CD8-positive, alpha-beta memory T cell (primary cell): ENCODE measurements around the gene CHRNB1. TPM values are rescaled to one million over a fixed set of nuclear protein-coding genes. Genes with fewer than 3 reads are reported as not detected.
A peak's percentile ranks its signal among the peaks of the same experiment; 100 is the strongest.

Experiments used
- CTCF ChIA-PET: fragments of 350-600 bp; sonication (Branson Sonifier 250); formaldehyde crosslinking; loops from one replicate; lab custom pipeline; 2021; ENCODE audit warnings: antibody characterized with exemption; lab: Charles Lee
- POLR2A ChIA-PET: fragments of 350-600 bp; sonication (Branson Sonifier 250); formaldehyde crosslinking; loops from one replicate; lab custom pipeline; 2021; ENCODE audit warnings: antibody characterized with exemption; lab: Charles Lee
- DNase-seq, 5 donors: peaks; one replicate each; pipeline versions ENCODE4 v3.0.0 to v3.0.0-alpha.2; 2020 to 2022; ENCODE audit warnings: mixed read lengths in 1 of 5
- H3K27ac ChIP-seq: one replicate; pipeline ENCODE4 v1.7.0; 2013; ENCODE audit warnings: low read depth, mild to moderate bottlenecking, low read length, moderate library complexity
- H3K27me3 ChIP-seq: 2 replicates; pipeline ENCODE4 v1.7.0; 2013; ENCODE audit warnings: low read length, mild to moderate bottlenecking; ENCODE audit not compliant: insufficient read depth, poor library complexity, severe bottlenecking
- H3K36me3 ChIP-seq: 2 replicates; pipeline ENCODE4 v1.7.0; 2013; ENCODE audit warnings: mild to moderate bottlenecking, low read length, moderate library complexity; ENCODE audit not compliant: insufficient read depth
- H3K4me1 ChIP-seq: 2 replicates; pipeline ENCODE4 v1.7.0; 2013; ENCODE audit warnings: mild to moderate bottlenecking, low read length, moderate library complexity; ENCODE audit not compliant: insufficient read depth
- H3K4me3 ChIP-seq: 2 replicates; pipeline ENCODE4 v1.7.0; 2013; ENCODE audit warnings: mild to moderate bottlenecking, low read length
- H3K9me3 ChIP-seq: 2 replicates; pipeline ENCODE4 v1.7.0; 2013; ENCODE audit warnings: mild to moderate bottlenecking, low read length
- H3K27ac Mint-ChIP-seq, 8 donors: one replicate each; pipeline ENCODE4 v1.8.0; 2020 to 2021; ENCODE audit warnings: mixed read lengths in 8 of 8, mild to moderate bottlenecking in 6 of 8, inconsistent platforms in 3 of 8, moderate library complexity in 3 of 8
- H3K27me3 Mint-ChIP-seq, 2 donors: one replicate each; pipeline ENCODE4 v1.8.0; 2020 to 2021; ENCODE audit warnings: mixed read lengths in 2 of 2, mild to moderate bottlenecking in 1 of 2, moderate library complexity in 1 of 2
- H3K36me3 Mint-ChIP-seq, 3 donors: one replicate each; pipeline ENCODE4 v1.8.0; 2020 to 2021; ENCODE audit warnings: mixed read lengths in 3 of 3, inconsistent platforms in 1 of 3, mild to moderate bottlenecking in 1 of 3
- H3K4me1 Mint-ChIP-seq, 3 donors: one replicate each; pipeline ENCODE4 v1.8.0; 2020 to 2021; ENCODE audit warnings: mixed read lengths in 3 of 3, inconsistent platforms in 1 of 3, mild to moderate bottlenecking in 1 of 3
- H3K4me3 Mint-ChIP-seq, 7 donors: one replicate each; pipeline ENCODE4 v1.8.0; 2020 to 2021; ENCODE audit warnings: mixed read lengths in 7 of 7, mild to moderate bottlenecking in 6 of 7, moderate library complexity in 4 of 7, inconsistent platforms in 2 of 7
- H3K9me3 Mint-ChIP-seq, 5 donors: one replicate each; pipeline ENCODE4 v1.8.0; 2020 to 2022; ENCODE audit warnings: mixed read lengths in 5 of 5, mild to moderate bottlenecking in 3 of 5, moderate library complexity in 2 of 5, inconsistent platforms in 1 of 5
- polyA plus RNA-seq: library from polyadenylated mRNA; unstranded; fragments of 300-500 nt; fragmentation: Illumina TruSeq; gene quantifications from one replicate; pipeline ENCODE4 v1.2.3, GENCODE V29; 2021
- total RNA-seq, 2 experiments: library from RNA; stranded (reverse); gene quantifications; one replicate each; pipeline ENCODE4 v1.2.3, GENCODE V29; 2021

The CHRNB1 gene
- total and polyA plus RNA-seq, 3 experiments from 2014 or later: 6.0 to 24.7 (median 6.3) TPM

- ChIA-PET POLR2A (no interaction called here), CTCF (interaction anchor here (2.1 kb wide), 1 partner anchor 11 kb away, joined by 10 read pairs; no protein-coding TSS in a partner anchor)
- no peaks in the 10 kb centered on the region for H3K4me1 Mint-ChIP-seq
Measured at GRCh38 chr17:7426203-7426863, 18.5 kb upstream of the CHRNB1 start.

GRCh38 chr17:7426896-7427489, 17.9 kb upstream of the CHRNB1 start:
- ChIA-PET CTCF (interaction anchor here (1.0 to 2.1 kb wide), 2 partner anchors 10 to 71 kb away, joined by 3 to 10 read pairs; no protein-coding TSS in a partner anchor), POLR2A (no interaction called here)
- Histone ChIP-seq H3K27ac (no peak overlapping the region), H3K36me3 (no peaks in the 10 kb centered on the region), H3K9me3 (no peaks in the 10 kb centered on the region), H3K4me3 (no peak overlapping the region), H3K4me1 (no peaks in the 10 kb centered on the region), H3K27me3 (no peaks in the 10 kb centered on the region)
- Mint-ChIP-seq H3K4me1 (no peaks in the 10 kb centered on the region), H3K27ac (no peak overlapping the region), H3K9me3 (no peaks in the 10 kb centered on the region), H3K36me3 (no peaks in the 10 kb centered on the region), H3K27me3 (peaks cover 0 to 3% of the 10 kb centered on the region in 2 donors), H3K4me3 (no peak overlapping the region)
- no peak for DNase-seq

More at GRCh38 chr17:7426203-7426863, 18.5 kb upstream of the CHRNB1 start:
- no peak for DNase-seq
- Mint-ChIP-seq H3K27me3 (peaks cover 0 to 3% of the 10 kb centered on the region in 2 donors), H3K9me3 (no peaks in the 10 kb centered on the region), H3K27ac (peak overlapping the region in 1 of 8 donors; percentile 5), H3K4me3 (no peak overlapping the region), H3K36me3 (no peaks in the 10 kb centered on the region)
- Histone ChIP-seq H3K27me3 (no peaks in the 10 kb centered on the region), H3K36me3 (no peaks in the 10 kb centered on the region), H3K4me3 (no peak overlapping the region), H3K27ac (no peak overlapping the region), H3K9me3 (no peaks in the 10 kb centered on the region), H3K4me1 (no peaks in the 10 kb centered on the region)

- ChIA-PET CTCF (interaction anchor here (1.0 to 2.1 kb wide), 2 partner anchors 9 to 72 kb away, joined by 3 to 10 read pairs; no protein-coding TSS in a partner anchor), POLR2A (no interaction called here)
- no peaks in the 10 kb centered on the region for H3K36me3 Mint-ChIP-seq
Measured at GRCh38 chr17:7427549-7427948, 17.3 kb upstream of the CHRNB1 start.

GRCh38 chr17:7428557-7428956, 16.3 kb upstream of the CHRNB1 start, which contains the start of gene SPEM3:
Gene SPEM3, plus strand, starts transcription at chr17:7428857. Its CDS starts 46 bp downstream, at chr17:7428903.
- Histone ChIP-seq H3K4me3 (no peak within 1 kb of the TSS), H3K27ac (no peak within 1 kb of the TSS), H3K27me3 (no peaks in the 10 kb centered on the region), H3K4me1 (no peaks in the 10 kb centered on the region), H3K36me3 (no peaks in the 10 kb centered on the region), H3K9me3 (no peaks in the 10 kb centered on the region)
- DNase-seq: no peak
- H3K4me3 Mint-ChIP-seq: no peak within 1 kb of the TSS
- no peaks in the 10 kb centered on the region for H3K9me3 Mint-ChIP-seq
- H3K27ac Mint-ChIP-seq: no peak within 1 kb of the TSS
- ChIA-PET CTCF (interaction anchor here (2.1 kb wide), 1 partner anchor 8 kb away, joined by 10 read pairs; no protein-coding TSS in a partner anchor), POLR2A (no interaction called here)
- H3K27me3 Mint-ChIP-seq: peaks cover 0 to 3% of the 10 kb centered on the region in 2 donors
- no peaks in the 10 kb centered on the region for H3K4me1 Mint-ChIP-seq
- no peaks in the 10 kb centered on the region for H3K36me3 Mint-ChIP-seq

More at GRCh38 chr17:7427549-7427948, 17.3 kb upstream of the CHRNB1 start:
- Histone ChIP-seq H3K27ac (no peak overlapping the region), H3K9me3 (no peaks in the 10 kb centered on the region), H3K27me3 (no peaks in the 10 kb centered on the region), H3K4me3 (no peak overlapping the region), H3K36me3 (no peaks in the 10 kb centered on the region), H3K4me1 (no peaks in the 10 kb centered on the region)
- peaks cover 0 to 3% of the 10 kb centered on the region in 2 donors for H3K27me3 Mint-ChIP-seq
- DNase-seq: no peak
- H3K4me1 Mint-ChIP-seq: no peaks in the 10 kb centered on the region
- H3K4me3 Mint-ChIP-seq: no peak overlapping the region
- no peak overlapping the region for H3K27ac Mint-ChIP-seq
- H3K9me3 Mint-ChIP-seq: no peaks in the 10 kb centered on the region

- H3K27me3 ChIP-seq: no peaks in the 10 kb centered on the region
- DNase-seq: no peak
- Mint-ChIP-seq H3K4me3 (no peak overlapping the region), H3K27ac (no peak overlapping the region), H3K36me3 (no peaks in the 10 kb centered on the region), H3K4me1 (no peaks in the 10 kb centered on the region), H3K27me3 (peaks cover 0 to 3% of the 10 kb centered on the region in 2 donors), H3K9me3 (no peaks in the 10 kb centered on the region)
- CTCF ChIA-PET: interaction anchor here (1.9 kb wide), 1 partner anchor 131 kb away, joined by 6 read pairs; the partner anchor contains the start of gene SENP3
- no peak overlapping the region for H3K4me3 ChIP-seq
- no peaks in the 10 kb centered on the region for H3K36me3 ChIP-seq
- H3K4me1 ChIP-seq: no peaks in the 10 kb centered on the region
- no peak overlapping the region for H3K27ac ChIP-seq
- no peaks in the 10 kb centered on the region for H3K9me3 ChIP-seq
- POLR2A ChIA-PET: no interaction called here
Measured at GRCh38 chr17:7429722-7430121, 15.1 kb upstream of the CHRNB1 start.

- Histone ChIP-seq H3K4me1 (peaks cover 5% of the 10 kb centered on the region), H3K4me3 (no peak overlapping the region), H3K9me3 (no peaks in the 10 kb centered on the region), H3K36me3 (no peaks in the 10 kb centered on the region), H3K27me3 (no peaks in the 10 kb centered on the region), H3K27ac (no peak overlapping the region)
- H3K27me3 Mint-ChIP-seq: no peaks in the 10 kb centered on the region
- H3K27ac Mint-ChIP-seq: no peak overlapping the region
- no peaks in the 10 kb centered on the region for H3K9me3 Mint-ChIP-seq
- H3K36me3 Mint-ChIP-seq: peaks cover 0 to 5% (median 0%) of the 10 kb centered on the region in 3 donors
- CTCF ChIA-PET: interaction anchor here (1.9 kb wide), 1 partner anchor 130 kb away, joined by 6 read pairs; the partner anchor contains the start of gene SENP3
- H3K4me1 Mint-ChIP-seq: peaks cover 9 to 12% (median 11%) of the 10 kb centered on the region in 3 donors
- POLR2A ChIA-PET: interaction anchor here (0.5 kb wide), 1 partner anchor 10 kb away, joined by 4 read pairs; no protein-coding TSS in a partner anchor
- no peak overlapping the region for H3K4me3 Mint-ChIP-seq
- DNase-seq: no peak
Measured at GRCh38 chr17:7431231-7431630, 13.6 kb upstream of the CHRNB1 start.

GRCh38 chr17:7432296-7432695, 12.6 kb upstream of the CHRNB1 start:
- POLR2A ChIA-PET: no interaction called here
- no peak overlapping the region for H3K27ac ChIP-seq
- peaks cover 15% of the 10 kb centered on the region for H3K4me1 ChIP-seq
- peak overlapping the region in 3 of 8 donors; percentile 36 to 62 (median 46) for H3K27ac Mint-ChIP-seq
- H3K9me3 ChIP-seq: no peaks in the 10 kb centered on the region
- no peaks in the 10 kb centered on the region for H3K27me3 ChIP-seq
- H3K9me3 Mint-ChIP-seq: no peaks in the 10 kb centered on the region
- peaks cover 0 to 6% (median 0%) of the 10 kb centered on the region in 3 donors for H3K36me3 Mint-ChIP-seq
- peak overlapping the region in 1 of 7 donors; percentile 68 for H3K4me3 Mint-ChIP-seq
- CTCF ChIA-PET: no interaction called here
- H3K4me3 ChIP-seq: no peak overlapping the region
- peaks cover 12 to 21% (median 18%) of the 10 kb centered on the region in 3 donors for H3K4me1 Mint-ChIP-seq
- DNase-seq: no peak
- no peaks in the 10 kb centered on the region for H3K36me3 ChIP-seq
- H3K27me3 Mint-ChIP-seq: no peaks in the 10 kb centered on the region
